Fibroblast of lung (primary cell): Measurements from ENCODE around the gene MAGI2.

Source experiments
- EZH2 ChIP-seq: IDR thresholded peaks from 2 replicates; pipeline ENCODE4 v1.5.1; 2012; ENCODE audit warnings: low read length, control low read depth, mild to moderate bottlenecking; ENCODE audit errors: missing control alignments
- TF ChIP-seq, protein P1 (sequence below), 2 donors: IDR thresholded peaks in 1 of 2; conservative IDR thresholded peaks in 1 of 2; 1 replicate in 1 of 2; 2 replicates in 1 of 2; pipeline ENCODE4 v1.5.1; 2011 to 2012; ENCODE audit warnings: low read length in 2 of 2, control low read depth in 1 of 2, inconsistent platforms in 1 of 2, low read depth in 1 of 2, mild to moderate bottlenecking in 1 of 2

DNA sequence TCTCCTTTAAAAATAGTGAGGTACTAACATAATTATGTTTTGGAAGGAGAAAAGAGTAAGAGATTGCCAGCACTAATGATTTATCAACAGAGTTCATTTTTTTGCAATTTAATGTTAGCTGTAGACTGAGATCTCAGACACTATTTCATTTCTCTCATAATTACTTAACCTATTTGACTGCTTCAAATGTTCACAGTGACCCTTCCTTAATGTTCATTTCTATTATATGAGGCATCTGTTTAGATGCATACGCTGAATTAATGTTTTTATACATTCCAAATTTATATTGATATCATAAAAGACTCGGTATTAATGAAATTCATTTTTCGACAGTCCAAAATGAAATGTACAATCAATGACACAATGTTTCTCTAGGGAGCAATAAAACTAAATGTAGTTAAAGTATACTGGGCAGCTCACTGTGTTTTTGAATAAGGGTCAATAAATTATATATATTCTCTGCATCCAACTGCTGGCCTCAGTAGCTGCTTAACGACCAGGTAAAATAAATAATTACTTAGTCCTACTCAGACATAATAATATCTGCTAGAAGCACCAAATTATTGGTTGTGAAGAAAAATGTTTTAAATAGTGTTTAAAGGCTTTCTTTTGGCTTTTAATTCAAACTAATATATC lies 373.4 kb downstream of the MAGI2 start:
- TF ChIP-seq, protein P1, sequence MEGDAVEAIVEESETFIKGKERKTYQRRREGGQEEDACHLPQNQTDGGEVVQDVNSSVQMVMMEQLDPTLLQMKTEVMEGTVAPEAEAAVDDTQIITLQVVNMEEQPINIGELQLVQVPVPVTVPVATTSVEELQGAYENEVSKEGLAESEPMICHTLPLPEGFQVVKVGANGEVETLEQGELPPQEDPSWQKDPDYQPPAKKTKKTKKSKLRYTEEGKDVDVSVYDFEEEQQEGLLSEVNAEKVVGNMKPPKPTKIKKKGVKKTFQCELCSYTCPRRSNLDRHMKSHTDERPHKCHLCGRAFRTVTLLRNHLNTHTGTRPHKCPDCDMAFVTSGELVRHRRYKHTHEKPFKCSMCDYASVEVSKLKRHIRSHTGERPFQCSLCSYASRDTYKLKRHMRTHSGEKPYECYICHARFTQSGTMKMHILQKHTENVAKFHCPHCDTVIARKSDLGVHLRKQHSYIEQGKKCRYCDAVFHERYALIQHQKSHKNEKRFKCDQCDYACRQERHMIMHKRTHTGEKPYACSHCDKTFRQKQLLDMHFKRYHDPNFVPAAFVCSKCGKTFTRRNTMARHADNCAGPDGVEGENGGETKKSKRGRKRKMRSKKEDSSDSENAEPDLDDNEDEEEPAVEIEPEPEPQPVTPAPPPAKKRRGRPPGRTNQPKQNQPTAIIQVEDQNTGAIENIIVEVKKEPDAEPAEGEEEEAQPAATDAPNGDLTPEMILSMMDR (conservative IDR thresholded peaks at IDR 0.05 in 1 of 2, IDR thresholded peaks at IDR 0.05 in 1 of 2; ENCODE audit: low read depth in 1 of 2, low read length in 2 of 2) = no peak
- no peak for TF ChIP-seq EZH2
